HepG2 (cell line): ENCODE measurements around the gene CHRM3. TPM values are rescaled to one million over a fixed set of nuclear protein-coding genes. Genes with fewer than 3 reads are reported as not detected.

Source experiments
- ATAC-seq: fragments of 200-7000 bp; cut with Tn5 transposase; 3 replicates; pipeline ENCODE4 v1.9.1; 2020; ENCODE audit warnings: mild to moderate bottlenecking, moderate library complexity
- Bru-seq: library from RNA; stranded (reverse); fragments of 400-500 nt; gene quantifications from one replicate; lab custom pipeline; 2021; lab: Mats Ljungman, UMichigan
- BruChase-seq, 2 experiments: library from RNA; stranded (reverse); fragments of 400-500 nt; gene quantifications; one replicate each; lab custom pipeline; 2021; lab: Mats Ljungman, UMichigan
- BruUV-seq: library from RNA; stranded (reverse); fragments of 400-500 nt; replicated peaks from 2 replicates; lab custom pipeline; 2021; lab: Mats Ljungman, UMichigan
- CTCF ChIA-PET: fragments of 300-600 bp; formaldehyde crosslinking; extraction: SDS; loops from one replicate; lab custom pipeline; 2021; ENCODE audit warnings: low total read pairs, inconsistent platforms, low intra/inter-chr PET ratio; lab: Yijun Ruan, JAX
- POLR2A ChIA-PET: fragments of 350-600 bp; sonication (Branson Sonifier 250); formaldehyde crosslinking; loops from one replicate; lab custom pipeline; 2020; ENCODE audit warnings: antibody characterized with exemption, inconsistent platforms; lab: Yijun Ruan, JAX
- DNase-seq: peaks from one replicate; pipeline ENCODE4 v3.0.0-alpha.2; 2015; ENCODE audit warnings: low spot score
- FAIRE-seq: peaks from 3 replicates; lab custom pipeline; 2011; peaks lifted over from hg19 to GRCh38; lab: Jason Lieb, UNC
- H2AFZ ChIP-seq: one replicate; pipeline ENCODE4 v1.6.1; 2011; ENCODE audit warnings: low read length, inconsistent platforms
- H3K27ac ChIP-seq: fragments of 300-600 bp; 3 replicates; pipeline ENCODE4 v1.8.0; 2011; ENCODE audit warnings: mixed run types, mild to moderate bottlenecking, mixed read lengths, low read length, inconsistent platforms; ENCODE audit not compliant: insufficient read depth; ENCODE audit errors: extremely low read length
- H3K27me3 ChIP-seq, 2 experiments: fragments of 200-600 bp in 1 of 2; 2 replicates in 1 of 2; 3 replicates in 1 of 2; pipeline versions ENCODE4 v1.6.0 to v1.8.0; 2011; ENCODE audit warnings: low read length in 2 of 2, mild to moderate bottlenecking in 2 of 2, moderate library complexity in 2 of 2, inconsistent platforms in 1 of 2; ENCODE audit not compliant: insufficient read depth in 2 of 2, control insufficient read depth in 1 of 2
- H3K36me3 ChIP-seq, 2 experiments: fragments of 200-600 bp in 1 of 2; replicated peaks in 1 of 2; 2 replicates in 1 of 2; 3 replicates in 1 of 2; pipeline versions ENCODE4 v1.5.1 to v1.8.0; 2011; ENCODE audit warnings: low read length in 2 of 2, inconsistent platforms in 1 of 2; ENCODE audit not compliant: insufficient read depth in 2 of 2, control insufficient read depth in 1 of 2
- H3K4me1 ChIP-seq: 2 replicates; pipeline ENCODE4 v1.5.1; 2012; ENCODE audit warnings: low read length, inconsistent platforms; ENCODE audit not compliant: insufficient read depth
- H3K4me2 ChIP-seq: 2 replicates; pipeline ENCODE4 v1.6.0; 2011; ENCODE audit warnings: low read depth, low read length, inconsistent platforms
- H3K4me3 ChIP-seq, 3 experiments: fragments of 200-600 bp in 1 of 3; sonication (generic), shearing (Covaris generic) in 1 of 3; replicated peaks in 1 of 3; 2 replicates each; pipeline ENCODE4 v1.5.1; 2011 to 2016; ENCODE audit warnings: low read length in 3 of 3, inconsistent platforms in 2 of 3, low read depth in 2 of 3, mild to moderate bottlenecking in 2 of 3, control low read depth in 1 of 3, mixed read lengths in 1 of 3; ENCODE audit not compliant: insufficient read depth in 1 of 3
- H3K79me2 ChIP-seq: one replicate; pipeline ENCODE4 v1.6.1; 2011; ENCODE audit warnings: low read length, inconsistent platforms; ENCODE audit not compliant: insufficient read depth
- H3K9ac ChIP-seq: 2 replicates; pipeline ENCODE4 v1.6.0; 2011; ENCODE audit warnings: mild to moderate bottlenecking, low read depth, low read length, inconsistent platforms; ENCODE audit not compliant: insufficient read depth
- H3K9me3 ChIP-seq: 2 replicates; pipeline ENCODE4 v1.5.1; 2012; ENCODE audit warnings: mild to moderate bottlenecking, low read length
- H4K20me1 ChIP-seq: 2 replicates; pipeline ENCODE4 v1.6.0; 2011; ENCODE audit warnings: inconsistent platforms, mild to moderate bottlenecking, low read length, moderate library complexity; ENCODE audit not compliant: insufficient read depth
- ATF7-NPFF ChIP-seq: sonication (generic); formaldehyde crosslinking; IDR thresholded peaks from 2 replicates; pipeline ENCODE4 v1.8.1; 2023; ENCODE audit warnings: mild to moderate bottlenecking, low read depth, missing genetic modification reagents, moderate library complexity
- CC2D1A ChIP-seq: sonication (generic); formaldehyde crosslinking; IDR thresholded peaks from 2 replicates; pipeline ENCODE4 v1.8.1; 2023; ENCODE audit warnings: mild to moderate bottlenecking, missing genetic modification reagents
- MIER2 ChIP-seq: IDR thresholded peaks from 2 replicates; pipeline ENCODE4 v1.6.1; 2016; ENCODE audit warnings: missing biosample characterization, missing genetic modification reagents
- ZNF547 ChIP-seq: sonication (generic); formaldehyde crosslinking; IDR thresholded peaks from 2 replicates; pipeline ENCODE4 v1.5.1; 2020; ENCODE audit warnings: mild to moderate bottlenecking, missing genetic modification reagents
- ZNF660 ChIP-seq: sonication (generic); formaldehyde crosslinking; IDR thresholded peaks from 2 replicates; pipeline ENCODE4 v1.5.1; 2020; ENCODE audit warnings: mild to moderate bottlenecking, low read depth, missing genetic modification reagents, borderline replicate concordance
- WGBS: methylation state at CpG from one replicate; pipeline ENCODE4 v1.1.6; 2017; ENCODE audit warnings: low lambda C conversion rate; 5-methylcytosine and 5-hydroxymethylcytosine counted together
- in situ Hi-C: cut with HindIII; loops from 2 replicates; pipeline ENCODE4 v1.10.0; 2017; ENCODE audit warnings: low pct_unique_long_range_greater_than_20kb; ENCODE audit not compliant: extremely low pct_ligation_motif_present
- intact Hi-C: fragments of 100-400 bp; cut with micrococcal nuclease; formaldehyde crosslinking; loops from one replicate; pipeline ENCODE4 v1.10.0; 2022; ENCODE audit not compliant: unreplicated experiment
- long read RNA-seq, 2 experiments: library from RNA in 1 of 2; library from polyadenylated mRNA in 1 of 2; stranded (forward) in 1 of 2; unstranded in 1 of 2; transcript quantifications; one replicate each; pipeline ENCODE4 v2.0.0, GENCODE V29; 2019 to 2022
- polyA minus RNA-seq, 3 experiments: library from RNA; depleted of rRNA, polyadenylated mRNA; stranded (reverse); fragments of >200 nt; gene quantifications; 2 replicates each; pipeline ENCODE4 v1.2.3, GENCODE V29; 2011; ENCODE audit warnings: low replicate concordance in 1 of 3
- polyA plus RNA-seq, 8 experiments: library from polyadenylated mRNA; depleted of rRNA in 3 of 8; stranded (reverse) in 7 of 8; unstranded in 1 of 8; fragments of >200 nt; fragmentation: Illumina TruSeq in 4 of 8; extraction: Trizol in 4 of 8; gene quantifications; 2 replicates each; pipeline versions ENCODE4 v1.2.1 to v1.2.3, GENCODE V29; 2011 to 2016; ENCODE audit warnings: low read depth in 4 of 8, missing spikeins in 1 of 8, mixed read lengths in 1 of 8; ENCODE audit not compliant: insufficient read depth in 1 of 8
- total RNA-seq, 5 experiments: library from RNA; depleted of rRNA; stranded (reverse); fragments of >200 nt; fragmentation: Illumina TruSeq; extraction: Trizol; gene quantifications; 2 replicates each; pipeline ENCODE4 v1.2.3, GENCODE V29; 2016; ENCODE audit warnings: low read depth in 1 of 5
- TF ChIP-seq, protein P1 (sequence below): sonication (generic); formaldehyde crosslinking; IDR thresholded peaks from 2 replicates; pipeline ENCODE4 v1.4.0; 2020; ENCODE audit warnings: missing genetic modification reagents

The CHRM3 gene
- total RNA-seq (2016; rRNA removed; fragmentation: Illumina TruSeq; extraction: Trizol) (not detected in 2 replicates), polyA plus RNA-seq (2011; rRNA removed) (not detected in 2 replicates), polyA minus RNA-seq (2011; rRNA and poly(A)+ RNA removed; ENCODE audit: low replicate concordance) (0.12 and 0.91 TPM in 2 replicates), Bru-seq, nascent RNA (percentile 0 among the genes with signal in this experiment), BruChase-seq, experiment 1, labeled RNA remaining after a 6-hour chase (not detected), BruChase-seq, experiment 2, labeled RNA remaining after a 2-hour chase (not detected)
- total RNA-seq (2016; cell fraction: cytosol; rRNA removed; fragmentation: Illumina TruSeq; extraction: Trizol; ENCODE audit: low read depth): not detected in 2 replicates
- not detected in 2 replicates for total RNA-seq (2016; cell fraction: insoluble cytoplasmic fraction; rRNA removed; fragmentation: Illumina TruSeq; extraction: Trizol)
- total RNA-seq (2016; cell fraction: membrane; rRNA removed; fragmentation: Illumina TruSeq; extraction: Trizol): not detected in 2 replicates
- 0.06 TPM in 1 of 2 replicates, not detected in the other for total RNA-seq (2016; cell fraction: nucleus; rRNA removed; fragmentation: Illumina TruSeq; extraction: Trizol)
- polyA plus RNA-seq (2011; cell fraction: cytosol; rRNA removed): not detected in 2 replicates
- not detected in 2 replicates for polyA plus RNA-seq (2011; cell fraction: nucleus; rRNA removed)
- not detected in 2 replicates for polyA plus RNA-seq (2012)
- polyA plus RNA-seq (2016; cell fraction: cytosol; fragmentation: Illumina TruSeq; extraction: Trizol; ENCODE audit: low read depth): not detected in 2 replicates
- not detected in 2 replicates for polyA plus RNA-seq (2016; cell fraction: insoluble cytoplasmic fraction; fragmentation: Illumina TruSeq; extraction: Trizol; ENCODE audit: low read depth)
- polyA plus RNA-seq (2016; cell fraction: membrane; fragmentation: Illumina TruSeq; extraction: Trizol; ENCODE audit: low read depth): not detected in 2 replicates
- not detected in 2 replicates for polyA plus RNA-seq (2016; cell fraction: nucleus; fragmentation: Illumina TruSeq; extraction: Trizol; ENCODE audit: insufficient read depth, low read depth)
- not detected in 2 replicates for polyA minus RNA-seq (2011; cell fraction: cytosol; rRNA and poly(A)+ RNA removed)
- 0.12 and 0.26 TPM in 2 replicates for polyA minus RNA-seq (2011; cell fraction: nucleus; rRNA and poly(A)+ RNA removed)
- long read RNA-seq, experiment 1: 0 reads
- long read RNA-seq, experiment 2: 0 reads

- no peak within 1 kb of the TSS for H3K4me2 ChIP-seq
- H3K4me3 ChIP-seq: no peak within 1 kb of the TSS
- ChIA-PET POLR2A (no interaction called here), CTCF (no interaction called here)
- no peaks in the 10 kb centered on the region for H3K36me3 ChIP-seq
- H3K27me3 ChIP-seq: no peaks in the 10 kb centered on the region
- H2AFZ ChIP-seq: no peak within 1 kb of the TSS
- in situ Hi-C loops (no loop called here), intact Hi-C loops (no loop called here)
- WGBS: 50% methylated on average over 62 of the region's 82 CpGs
- no peak for DNase-seq
- no peaks in the 10 kb centered on the region for H3K4me1 ChIP-seq
- FAIRE-seq: no peak
- H3K9ac ChIP-seq: no peak within 1 kb of the TSS
- no peaks in the 10 kb centered on the region for H3K79me2 ChIP-seq
- H4K20me1 ChIP-seq: no peaks in the 10 kb centered on the region
- peaks cover 7% of the 10 kb centered on the region; the same call in 1 of the 2 replicates for H3K9me3 ChIP-seq
- TF ChIP-seq, protein P1, sequence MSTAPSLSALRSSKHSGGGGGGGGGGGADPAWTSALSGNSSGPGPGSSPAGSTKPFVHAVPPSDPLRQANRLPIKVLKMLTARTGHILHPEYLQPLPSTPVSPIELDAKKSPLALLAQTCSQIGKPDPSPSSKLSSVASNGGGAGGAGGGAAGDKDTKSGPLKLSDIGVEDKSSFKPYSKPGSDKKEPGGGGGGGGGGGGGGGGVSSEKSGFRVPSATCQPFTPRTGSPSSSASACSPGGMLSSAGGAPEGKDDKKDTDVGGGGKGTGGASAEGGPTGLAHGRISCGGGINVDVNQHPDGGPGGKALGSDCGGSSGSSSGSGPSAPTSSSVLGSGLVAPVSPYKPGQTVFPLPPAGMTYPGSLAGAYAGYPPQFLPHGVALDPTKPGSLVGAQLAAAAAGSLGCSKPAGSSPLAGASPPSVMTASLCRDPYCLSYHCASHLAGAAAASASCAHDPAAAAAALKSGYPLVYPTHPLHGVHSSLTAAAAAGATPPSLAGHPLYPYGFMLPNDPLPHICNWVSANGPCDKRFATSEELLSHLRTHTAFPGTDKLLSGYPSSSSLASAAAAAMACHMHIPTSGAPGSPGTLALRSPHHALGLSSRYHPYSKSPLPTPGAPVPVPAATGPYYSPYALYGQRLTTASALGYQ (CRISPR knock-in tag): no peak
- TF ChIP-seq CC2D1A (no peak), MIER2 (no peak), ZNF547 (CRISPR knock-in tag) (no peak), ATF7-NPFF (CRISPR knock-in tag) (no peak), ZNF660 (CRISPR knock-in tag) (no peak)
- no TSS peak for BruUV-seq
- no peak within 1 kb of the TSS for H3K27ac ChIP-seq
- no peak for ATAC-seq
Observed at GRCh38 chr1:239386453-239387303, at the start of gene CHRM3. TSS of gene CHRM3 (plus strand) at chr1:239386568. CDS start at chr1:239907452, 520,884 bp downstream.
